GM12801 (cell line): Measurements from ENCODE around the gene MRPL34.

Source experiments
- CTCF ChIP-seq: IDR thresholded peaks from one replicate; pipeline ENCODE4 v1.5.1; 2011; ENCODE audit warnings: control low read depth; ENCODE audit not compliant: insufficient read length; ENCODE audit errors: extremely low read depth

The MRPL34 gene

GRCh38 chr19:17264641-17264979, 41.1 kb upstream of the MRPL34 start, which contains the start of gene USHBP1:
Gene USHBP1, minus strand, starts transcription at chr19:17264745. Its CDS starts 446 bp downstream, at chr19:17264299.
- TF ChIP-seq CTCF, result no peak

- no peak for TF ChIP-seq CTCF
Measured at GRCh38 chr19:17266026-17266425, 39.6 kb upstream of the MRPL34 start.

- no peak for TF ChIP-seq CTCF
Measured at GRCh38 chr19:17266589-17266974, 39.1 kb upstream of the MRPL34 start.

- TF ChIP-seq CTCF, result no peak
Measured at GRCh38 chr19:17266975-17267788, 38.5 kb upstream of the MRPL34 start, which contains the start of gene BABAM1. Gene BABAM1, plus strand, starts transcription at chr19:17267443. Its CDS starts 1,364 bp downstream, at chr19:17268807.

GRCh38 chr19:17268754-17269153, 36.9 kb upstream of the MRPL34 start:
- TF ChIP-seq CTCF, result no peak

- TF ChIP-seq CTCF, result no peak
Measured at GRCh38 chr19:17275441-17276175, 30.1 kb upstream of the MRPL34 start.

- no peak for TF ChIP-seq CTCF
Measured at GRCh38 chr19:17279436-17279835, 26.2 kb upstream of the MRPL34 start.
